Lower lobe of right lung (tissue), 2 donors: Measurements from ENCODE around the gene CDC25B. TPM values are rescaled to one million over a fixed set of nuclear protein-coding genes. Genes with fewer than 3 reads are reported as not detected.
A peak's percentile ranks its signal among the peaks of the same experiment; 100 is the strongest.

Experiments
- ATAC-seq, 2 donors: fragments of 200-7000 bp; cut with Tn5 transposase; one replicate each; pipeline ENCODE4 v1.9.1; 2020 to 2022; ENCODE audit warnings: mild to moderate bottlenecking in 2 of 2, moderate library complexity in 2 of 2
- DNase-seq: peaks from one replicate; pipeline ENCODE4 v3.0.0-alpha.2; 2020
- H3K27ac ChIP-seq: fragments of 200-600 bp; one replicate; pipeline ENCODE4 v1.8.0; 2022
- H3K27me3 ChIP-seq: fragments of 200-600 bp; one replicate; pipeline ENCODE4 v1.8.0; 2022; ENCODE audit warnings: low read depth
- H3K36me3 ChIP-seq: fragments of 200-600 bp; one replicate; pipeline ENCODE4 v1.8.0; 2022; ENCODE audit warnings: mild to moderate bottlenecking
- H3K4me1 ChIP-seq: fragments of 200-600 bp; one replicate; pipeline ENCODE4 v1.8.0; 2022
- H3K4me3 ChIP-seq: fragments of 200-600 bp; one replicate; pipeline ENCODE4 v1.8.0; 2022; ENCODE audit warnings: mild to moderate bottlenecking
- H3K9me3 ChIP-seq: fragments of 200-600 bp; one replicate; pipeline ENCODE4 v1.8.0; 2022
- intact Hi-C: fragments of 100-400 bp; cut with DNase I; formaldehyde crosslinking; loops from one replicate; pipeline ENCODE4 v1.11.0; 2022
- total RNA-seq: library from RNA; stranded (reverse); fragmentation: NEBNext Ultra II Directional; extraction: Animal tissue kit (Norgen Biotek cat#: 25700); gene quantifications from one replicate; pipeline ENCODE4 v1.2.1, GENCODE V29; 2021
- TF ChIP-seq, protein P1 (sequence below): fragments of 200-600 bp; IDR thresholded peaks from one replicate; pipeline ENCODE4 v1.8.0; 2022; ENCODE audit warnings: antibody characterized with exemption, mild to moderate bottlenecking
- donor health status: DM: no; HTN: yes; CAD: no; lungs with severe emphysema.

CDC25B gene
- total RNA-seq, 1 donor from 2014 or later, result 97.7 TPM

DNA sequence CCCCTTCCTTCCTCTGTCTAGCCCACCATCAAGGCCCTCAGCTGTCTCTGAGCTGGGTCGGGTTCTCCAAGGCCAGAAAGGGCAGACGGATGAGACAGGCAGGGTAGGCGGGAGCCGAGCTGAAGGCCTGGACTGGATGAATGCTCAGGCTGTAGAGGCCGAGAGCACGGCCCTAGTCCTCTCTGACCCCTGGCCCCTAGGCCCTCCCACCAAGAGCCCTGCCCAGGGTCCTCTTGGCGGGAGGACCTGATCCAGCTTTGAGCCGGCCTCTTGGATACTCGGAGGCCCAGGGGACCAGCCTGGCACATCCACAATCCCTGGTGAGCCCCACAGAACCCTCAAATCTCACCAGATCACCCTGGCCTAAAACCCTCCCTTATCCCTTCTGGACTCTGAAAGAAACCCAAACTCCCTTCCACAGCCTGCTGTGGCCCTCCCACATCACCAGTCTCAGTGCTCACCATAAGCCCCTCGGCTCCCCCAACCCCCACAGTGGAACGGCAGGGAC, 36.7 kb upstream of the CDC25B start:
- ATAC-seq, result no peak
- H3K4me1 ChIP-seq, result peaks cover 12% of the 10 kb centered on the region
- no peaks in the 10 kb centered on the region for H3K9me3 ChIP-seq
- H3K36me3 ChIP-seq, result peaks cover 13% of the 10 kb centered on the region
- DNase-seq, result no peak
- H3K4me3 ChIP-seq, result no peak overlapping the region
- H3K27ac ChIP-seq, result no peak overlapping the region
- intact Hi-C loops, result no loop called here
- no peaks in the 10 kb centered on the region for H3K27me3 ChIP-seq
- TF ChIP-seq, protein P1, sequence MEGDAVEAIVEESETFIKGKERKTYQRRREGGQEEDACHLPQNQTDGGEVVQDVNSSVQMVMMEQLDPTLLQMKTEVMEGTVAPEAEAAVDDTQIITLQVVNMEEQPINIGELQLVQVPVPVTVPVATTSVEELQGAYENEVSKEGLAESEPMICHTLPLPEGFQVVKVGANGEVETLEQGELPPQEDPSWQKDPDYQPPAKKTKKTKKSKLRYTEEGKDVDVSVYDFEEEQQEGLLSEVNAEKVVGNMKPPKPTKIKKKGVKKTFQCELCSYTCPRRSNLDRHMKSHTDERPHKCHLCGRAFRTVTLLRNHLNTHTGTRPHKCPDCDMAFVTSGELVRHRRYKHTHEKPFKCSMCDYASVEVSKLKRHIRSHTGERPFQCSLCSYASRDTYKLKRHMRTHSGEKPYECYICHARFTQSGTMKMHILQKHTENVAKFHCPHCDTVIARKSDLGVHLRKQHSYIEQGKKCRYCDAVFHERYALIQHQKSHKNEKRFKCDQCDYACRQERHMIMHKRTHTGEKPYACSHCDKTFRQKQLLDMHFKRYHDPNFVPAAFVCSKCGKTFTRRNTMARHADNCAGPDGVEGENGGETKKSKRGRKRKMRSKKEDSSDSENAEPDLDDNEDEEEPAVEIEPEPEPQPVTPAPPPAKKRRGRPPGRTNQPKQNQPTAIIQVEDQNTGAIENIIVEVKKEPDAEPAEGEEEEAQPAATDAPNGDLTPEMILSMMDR, result no peak

- no peaks in the 10 kb centered on the region for H3K27me3 ChIP-seq
- intact Hi-C loops, result no loop called here
- no peak overlapping the region for H3K4me3 ChIP-seq
- peaks cover 13% of the 10 kb centered on the region for H3K36me3 ChIP-seq
- ATAC-seq (no peak), DNase-seq (no peak)
- no peaks in the 10 kb centered on the region for H3K9me3 ChIP-seq
- peaks cover 16% of the 10 kb centered on the region for H3K4me1 ChIP-seq
- H3K27ac ChIP-seq, result no peak overlapping the region
- TF ChIP-seq, protein P1, result no peak
Observed at GRCh38 chr20:3759884-3760283, 36.2 kb upstream of the CDC25B start.

DNA sequence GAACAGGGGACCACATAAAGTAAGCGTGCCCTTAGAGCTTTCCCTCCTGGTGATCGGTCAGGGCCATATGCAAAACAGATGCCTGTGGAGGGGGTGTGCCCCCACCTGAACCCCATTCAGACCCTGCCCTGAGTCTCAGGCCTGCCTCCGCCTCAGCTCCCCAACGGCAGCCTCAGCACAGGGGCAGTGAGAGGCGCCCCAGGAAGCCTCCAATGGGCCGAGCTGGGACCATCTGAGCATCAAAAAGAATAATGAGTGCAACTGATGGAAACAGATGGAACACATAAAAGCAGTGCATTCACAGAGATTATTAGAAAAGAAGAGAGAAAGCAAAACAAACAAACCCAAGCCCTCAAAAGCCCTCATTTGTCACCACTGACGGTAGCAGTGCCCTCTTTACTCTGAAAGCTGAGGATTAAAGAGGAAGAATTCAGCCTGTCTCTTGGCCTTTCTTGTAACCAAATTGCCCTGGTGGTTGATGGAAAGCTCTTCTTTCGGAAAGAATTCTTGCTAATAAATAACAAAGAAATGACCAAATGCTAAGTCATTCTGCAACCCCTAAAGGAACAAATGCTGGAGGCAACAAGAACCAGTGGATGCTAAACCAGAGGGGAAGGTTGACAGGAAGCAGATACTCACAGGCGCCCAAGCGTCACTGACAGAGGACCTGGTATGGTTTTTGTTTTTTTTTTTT, 35.3 kb upstream of the CDC25B start:
- intact Hi-C loops, result no loop called here
- TF ChIP-seq, protein P1, result no peak
- DNase-seq (no peak), ATAC-seq (no peak)
- H3K27me3 ChIP-seq, result no peaks in the 10 kb centered on the region
- H3K27ac ChIP-seq, result no peak overlapping the region
- H3K9me3 ChIP-seq, result no peaks in the 10 kb centered on the region
- H3K4me1 ChIP-seq, result peaks cover 24% of the 10 kb centered on the region
- no peak overlapping the region for H3K4me3 ChIP-seq
- peaks cover 13% of the 10 kb centered on the region for H3K36me3 ChIP-seq

DNA sequence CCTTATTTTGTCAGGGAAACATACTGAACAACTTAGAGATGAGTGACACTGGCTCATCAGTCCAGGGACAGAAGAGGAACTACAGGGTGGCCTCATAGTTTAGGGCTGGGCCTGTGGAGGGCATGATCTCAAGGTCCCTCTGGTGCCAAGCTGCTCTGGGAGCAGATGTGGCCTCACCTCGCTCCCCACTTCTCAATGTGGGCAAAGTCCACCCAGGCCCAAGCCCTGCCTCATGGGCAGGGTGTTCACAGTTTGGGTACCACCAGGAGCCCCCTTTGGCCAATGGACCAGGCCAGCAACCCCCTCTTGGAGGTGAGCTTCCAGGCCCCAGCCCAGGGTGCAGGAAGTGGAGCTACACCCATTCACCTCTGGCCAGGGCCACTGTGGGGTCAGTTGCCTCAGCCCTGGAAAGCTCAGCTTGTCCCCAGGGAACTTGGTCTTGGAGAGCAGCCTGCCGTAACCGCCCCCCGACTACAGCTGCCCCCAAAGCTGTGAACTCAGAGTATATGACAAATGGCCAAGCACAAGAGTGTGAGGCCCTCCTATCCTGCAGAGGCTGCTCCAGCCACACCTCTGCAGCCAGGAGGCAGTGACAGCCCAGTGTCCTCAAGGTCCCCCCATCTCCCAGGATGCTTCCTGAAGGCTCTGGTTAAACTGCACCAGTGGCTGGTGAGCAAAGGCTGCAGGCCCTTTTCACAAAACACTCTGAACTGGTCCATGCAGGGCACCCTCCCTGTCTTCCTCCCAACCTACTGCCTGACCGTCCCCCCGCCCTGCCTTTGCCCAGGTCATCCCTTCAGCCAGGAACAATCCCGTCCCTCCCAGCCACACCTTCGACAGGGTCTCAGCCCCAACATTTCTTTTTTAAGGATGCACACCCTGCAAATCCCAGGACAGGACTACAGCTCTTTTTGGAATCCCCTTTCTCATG, 32.2 kb upstream of the CDC25B start:
- Histone ChIP-seq H3K4me1 (peaks cover 47% of the 10 kb centered on the region), H3K36me3 (peaks cover 5% of the 10 kb centered on the region), H3K27ac (no peak overlapping the region), H3K27me3 (no peaks in the 10 kb centered on the region), H3K4me3 (no peak overlapping the region), H3K9me3 (no peaks in the 10 kb centered on the region)
- no peak for ATAC-seq
- intact Hi-C loops, result no loop called here
- peak; percentile 35 for DNase-seq
- TF ChIP-seq, protein P1, result no peak

DNA sequence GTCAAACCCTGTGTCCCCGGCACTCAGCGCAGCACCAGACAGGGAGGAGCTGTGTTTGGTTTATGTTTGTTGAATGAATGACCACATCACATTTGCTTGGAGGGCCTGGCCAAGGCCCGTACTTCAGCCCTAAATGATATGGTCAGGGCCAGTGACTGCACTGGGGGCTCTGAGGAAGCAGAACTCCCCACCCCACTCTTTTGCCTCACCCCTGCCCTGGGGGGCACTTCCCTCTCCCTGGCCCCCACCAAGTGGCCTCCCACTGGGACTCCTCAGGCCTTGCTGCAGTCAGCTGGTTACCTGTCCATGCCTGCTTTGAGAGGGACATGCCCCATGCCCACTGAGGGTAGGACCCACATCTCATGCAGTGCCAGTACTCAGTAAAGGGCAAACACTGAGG, 31.5 kb upstream of the CDC25B start:
- Histone ChIP-seq H3K4me1 (peaks cover 49% of the 10 kb centered on the region), H3K36me3 (peaks cover 5% of the 10 kb centered on the region), H3K27ac (no peak overlapping the region), H3K9me3 (no peaks in the 10 kb centered on the region), H3K4me3 (no peak overlapping the region), H3K27me3 (no peaks in the 10 kb centered on the region)
- TF ChIP-seq, protein P1, result no peak
- peak; percentile 32 for DNase-seq
- intact Hi-C loops, result no loop called here
- ATAC-seq, result no peak
